ENCODE data around the gene DCDC2C.

DCDC2C gene

GRCh38 chr2:3766824-3767223, 63.4 kb downstream of the DCDC2C start:
- TF ChIP-seq CTCF (IDR thresholded peaks at IDR 0.05; ENCODE audit: poor library complexity, severe bottlenecking): no peak
- H3K4me1 ChIP-seq (ENCODE audit: insufficient read depth, poor library complexity, severe bottlenecking): no peaks in the 10 kb centered on the region
- no peak overlapping the region for H3K27ac ChIP-seq (ENCODE audit: poor library complexity, severe bottlenecking)
- no peaks in the 10 kb centered on the region for H3K36me3 ChIP-seq (ENCODE audit: low read depth)
- no peaks in the 10 kb centered on the region for H3K9me3 ChIP-seq (ENCODE audit: severe bottlenecking)
- H3K4me3 ChIP-seq (ENCODE audit: severe bottlenecking): no peak overlapping the region
- DNase-seq (ENCODE audit: low spot score) (no peak), ATAC-seq (ENCODE audit: low read depth) (no peak)
- peaks cover 7% of the 10 kb centered on the region for H3K27me3 ChIP-seq (ENCODE audit: insufficient read depth, poor library complexity, severe bottlenecking)

GRCh38 chr2:3768960-3769765, 65.8 kb downstream of the DCDC2C start:
- no peak overlapping the region for H3K4me3 ChIP-seq (ENCODE audit: severe bottlenecking)
- no peaks in the 10 kb centered on the region for H3K4me1 ChIP-seq (ENCODE audit: insufficient read depth, poor library complexity, severe bottlenecking)
- peaks cover 1% of the 10 kb centered on the region for H3K27me3 ChIP-seq (ENCODE audit: insufficient read depth, poor library complexity, severe bottlenecking)
- no peak overlapping the region for H3K27ac ChIP-seq (ENCODE audit: poor library complexity, severe bottlenecking)
- H3K9me3 ChIP-seq (ENCODE audit: severe bottlenecking): no peaks in the 10 kb centered on the region
- ATAC-seq (ENCODE audit: low read depth): no peak
- no peaks in the 10 kb centered on the region for H3K36me3 ChIP-seq (ENCODE audit: low read depth)
- TF ChIP-seq CTCF (IDR thresholded peaks at IDR 0.05; ENCODE audit: poor library complexity, severe bottlenecking): no peak
- DNase-seq (ENCODE audit: low spot score): no peak

GRCh38 chr2:3769766-3770165, 66.4 kb downstream of the DCDC2C start:
- no peak overlapping the region for H3K27ac ChIP-seq (ENCODE audit: poor library complexity, severe bottlenecking)

GRCh38 chr2:3770724-3771415, 67.5 kb downstream of the DCDC2C start:
- Histone ChIP-seq H3K9me3 (ENCODE audit: severe bottlenecking) (no peaks in the 10 kb centered on the region), H3K4me1 (ENCODE audit: insufficient read depth, poor library complexity, severe bottlenecking) (no peaks in the 10 kb centered on the region), H3K4me3 (ENCODE audit: severe bottlenecking) (no peak overlapping the region), H3K36me3 (ENCODE audit: low read depth) (no peaks in the 10 kb centered on the region), H3K27me3 (ENCODE audit: insufficient read depth, poor library complexity, severe bottlenecking) (no peaks in the 10 kb centered on the region), H3K27ac (ENCODE audit: poor library complexity, severe bottlenecking) (no peak overlapping the region)
- DNase-seq (ENCODE audit: low spot score) (no peak), ATAC-seq (ENCODE audit: low read depth) (no peak)
- TF ChIP-seq CTCF (IDR thresholded peaks at IDR 0.05; ENCODE audit: poor library complexity, severe bottlenecking): no peak

More at GRCh38 chr2:3769766-3770165, 66.4 kb downstream of the DCDC2C start:
- TF ChIP-seq CTCF (IDR thresholded peaks at IDR 0.05; ENCODE audit: poor library complexity, severe bottlenecking): no peak
- H3K27me3 ChIP-seq (ENCODE audit: insufficient read depth, poor library complexity, severe bottlenecking): no peaks in the 10 kb centered on the region
- DNase-seq (ENCODE audit: low spot score) (no peak), ATAC-seq (ENCODE audit: low read depth) (no peak; the same call in 2 of the 3 replicates)
- no peaks in the 10 kb centered on the region for H3K36me3 ChIP-seq (ENCODE audit: low read depth)
- no peak overlapping the region for H3K4me3 ChIP-seq (ENCODE audit: severe bottlenecking)
- H3K9me3 ChIP-seq (ENCODE audit: severe bottlenecking): no peaks in the 10 kb centered on the region
- H3K4me1 ChIP-seq (ENCODE audit: insufficient read depth, poor library complexity, severe bottlenecking): no peaks in the 10 kb centered on the region
